HL-60 (cell line): ENCODE data around the gene TSHZ2.

ENCODE experiments used
- DNase-seq, 2 experiments: peaks; one replicate each; pipeline ENCODE4 v3.0.0-alpha.2; 2010 to 2020; ENCODE audit warnings: low read depth in 1 of 2, low spot score in 1 of 2
- H3K27ac ChIP-seq: fragments of 250-450 bp; sonication (Bioruptor Pico); replicated peaks from 2 replicates; pipeline ENCODE4 v1.5.1; 2020; ENCODE audit warnings: mild to moderate bottlenecking, moderate library complexity
- H3K27me3 ChIP-seq: fragments of 250-450 bp; sonication (Bioruptor Pico); 2 replicates; pipeline ENCODE4 v1.5.1; 2021; ENCODE audit warnings: mild to moderate bottlenecking, moderate library complexity; ENCODE audit not compliant: insufficient read depth, poor library complexity, severe bottlenecking
- H3K4me3 ChIP-seq: replicated peaks from 2 replicates; pipeline ENCODE4 v1.5.1; 2011; ENCODE audit warnings: mild to moderate bottlenecking, control low read depth, low read length; ENCODE audit not compliant: insufficient read depth
- CTCF ChIP-seq: IDR thresholded peaks from one replicate; pipeline ENCODE4 v1.5.1; 2011; ENCODE audit warnings: low read length, control low read depth, inconsistent platforms; ENCODE audit not compliant: insufficient read depth
- GABPA ChIP-seq: IDR thresholded peaks from 2 replicates; pipeline ENCODE4 v1.6.1; 2012; ENCODE audit warnings: low read depth
- POLR2AphosphoS5 ChIP-seq: IDR thresholded peaks from 2 replicates; pipeline ENCODE4 v1.6.1; 2012; ENCODE audit warnings: low read depth
- REST ChIP-seq: IDR thresholded peaks from 2 replicates; pipeline ENCODE4 v1.6.1; 2012; ENCODE audit warnings: low read depth; ENCODE audit not compliant: insufficient replicate concordance
- SPI1 ChIP-seq: IDR thresholded peaks from 2 replicates; pipeline ENCODE4 v1.6.1; 2012; ENCODE audit warnings: low read depth, mild to moderate bottlenecking, borderline replicate concordance

TSHZ2 gene

GRCh38 chr20:53064935-53065334 lies 92.8 kb downstream of the TSHZ2 start:
- Histone ChIP-seq H3K27me3 (peaks cover 2% of the 10 kb centered on the region), H3K27ac (no peak overlapping the region), H3K4me3 (no peak overlapping the region)
- no peak for DNase-seq
- TF ChIP-seq CTCF (no peak), POLR2AphosphoS5 (no peak), SPI1 (no peak), REST (no peak), GABPA (no peak)

- no peak for DNase-seq
- H3K27me3 ChIP-seq: peaks cover 7% of the 10 kb centered on the region
- no peak overlapping the region for H3K27ac ChIP-seq
- no peak overlapping the region for H3K4me3 ChIP-seq
- TF ChIP-seq REST: no peak
- TF ChIP-seq POLR2AphosphoS5: no peak
- TF ChIP-seq GABPA: no peak
- no peak for TF ChIP-seq CTCF
- no peak for TF ChIP-seq SPI1
Measured at GRCh38 chr20:53068241-53068640, 96.1 kb downstream of the TSHZ2 start.

- TF ChIP-seq REST: no peak
- TF ChIP-seq POLR2AphosphoS5: no peak
- TF ChIP-seq SPI1: no peak
- TF ChIP-seq GABPA: no peak
- TF ChIP-seq CTCF: no peak
- DNase-seq: no peak
- H3K27ac ChIP-seq: no peak overlapping the region
- no peak overlapping the region for H3K4me3 ChIP-seq
- H3K27me3 ChIP-seq: peaks cover 7% of the 10 kb centered on the region
Measured at GRCh38 chr20:53069132-53069531, 97.0 kb downstream of the TSHZ2 start.
